GM21737 (cell line): ENCODE data around the gene ZNF853.
"Not testable (repeated sequence)": the region's sequence is repeated elsewhere in the genome, so short reads cannot be mapped to it uniquely, and the experiment has no call there.

Experiments
- ATAC-seq: cut with Tn5 transposase; IDR thresholded peaks from one replicate; pipeline ENCODE4 v1.9.1; 2021; ENCODE audit warnings: mild to moderate bottlenecking, moderate library complexity; ENCODE audit not compliant: unreplicated experiment

The ZNF853 gene

DNA sequence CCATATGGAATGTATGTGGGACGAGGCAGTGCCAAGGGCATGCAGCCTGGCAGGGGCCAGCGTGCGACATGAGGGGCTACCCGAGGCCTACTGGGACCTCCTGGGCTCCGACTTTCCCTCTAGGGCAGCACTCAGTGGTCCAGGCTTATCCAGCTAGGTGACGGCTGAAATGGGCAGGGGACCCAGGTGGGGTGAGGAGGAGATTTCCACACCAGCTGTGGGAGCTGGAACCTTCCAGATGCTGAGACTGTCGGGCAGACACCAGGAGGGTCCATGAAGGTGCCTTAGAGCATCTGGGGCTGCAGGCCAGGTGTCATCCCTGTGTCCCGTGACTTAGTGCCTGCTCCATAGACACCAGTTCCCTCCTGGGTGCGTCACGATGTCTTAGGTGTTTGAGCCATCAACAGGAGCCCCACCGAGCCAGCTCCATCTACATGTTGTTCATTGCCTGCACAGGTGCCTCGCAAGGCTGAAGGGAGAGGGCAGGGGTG is 35.2 kb downstream of the ZNF853 start:
- ATAC-seq, result no peak

DNA sequence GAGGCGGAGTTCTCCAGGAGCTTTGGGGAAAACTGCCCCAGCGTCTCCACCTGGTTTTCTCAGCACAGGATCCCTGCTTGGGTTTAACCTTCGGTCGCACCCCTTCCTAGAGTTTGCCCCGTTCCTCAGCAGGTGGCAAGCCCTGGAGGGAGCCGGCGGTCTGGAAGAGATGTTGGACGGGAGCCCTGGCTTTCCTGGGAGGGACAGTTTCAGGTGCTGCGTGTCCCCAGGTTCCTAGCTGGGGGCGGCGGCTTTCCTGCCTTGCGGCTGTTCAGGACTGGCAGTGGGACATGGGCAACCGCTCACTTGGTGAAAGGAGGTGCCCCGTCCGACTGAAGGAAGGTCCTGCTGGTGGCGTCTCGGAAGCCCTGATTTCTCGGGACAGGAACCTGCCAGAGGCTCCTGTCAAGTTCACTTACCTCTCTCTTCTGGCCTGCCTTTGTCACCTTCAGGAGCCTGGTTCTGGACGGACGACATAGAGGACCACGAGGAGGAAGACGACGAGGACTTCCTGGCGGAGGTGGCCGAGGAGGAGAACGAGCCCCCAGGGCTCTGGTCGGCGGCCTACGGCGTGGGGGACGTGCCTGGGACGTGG is 36.5 kb downstream of the ZNF853 start:
- no peak for ATAC-seq

DNA sequence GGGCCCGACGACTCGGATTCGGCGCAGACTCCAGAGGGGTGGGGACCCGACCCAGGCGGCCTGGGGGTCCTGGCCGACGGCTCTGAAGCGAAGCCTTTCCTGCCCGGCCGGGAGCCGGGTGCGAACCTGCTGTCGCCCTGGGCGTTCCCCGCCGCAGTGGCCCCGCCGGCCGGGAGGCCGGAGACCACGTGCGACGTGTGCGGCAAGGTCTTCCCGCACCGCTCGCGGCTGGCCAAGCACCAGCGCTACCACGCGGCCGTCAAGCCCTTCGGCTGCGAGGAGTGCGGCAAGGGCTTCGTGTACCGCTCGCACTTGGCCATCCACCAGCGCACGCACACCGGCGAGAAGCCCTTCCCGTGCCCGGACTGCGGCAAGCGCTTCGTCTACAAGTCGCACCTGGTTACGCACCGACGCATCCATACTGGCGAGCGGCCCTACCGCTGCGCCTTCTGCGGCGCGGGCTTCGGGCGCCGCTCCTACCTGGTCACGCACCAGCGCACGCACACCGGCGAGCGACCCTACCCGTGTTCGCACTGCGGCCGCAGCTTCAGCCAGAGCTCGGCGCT is 37.1 kb downstream of the ZNF853 start:
- no peak for ATAC-seq

DNA sequence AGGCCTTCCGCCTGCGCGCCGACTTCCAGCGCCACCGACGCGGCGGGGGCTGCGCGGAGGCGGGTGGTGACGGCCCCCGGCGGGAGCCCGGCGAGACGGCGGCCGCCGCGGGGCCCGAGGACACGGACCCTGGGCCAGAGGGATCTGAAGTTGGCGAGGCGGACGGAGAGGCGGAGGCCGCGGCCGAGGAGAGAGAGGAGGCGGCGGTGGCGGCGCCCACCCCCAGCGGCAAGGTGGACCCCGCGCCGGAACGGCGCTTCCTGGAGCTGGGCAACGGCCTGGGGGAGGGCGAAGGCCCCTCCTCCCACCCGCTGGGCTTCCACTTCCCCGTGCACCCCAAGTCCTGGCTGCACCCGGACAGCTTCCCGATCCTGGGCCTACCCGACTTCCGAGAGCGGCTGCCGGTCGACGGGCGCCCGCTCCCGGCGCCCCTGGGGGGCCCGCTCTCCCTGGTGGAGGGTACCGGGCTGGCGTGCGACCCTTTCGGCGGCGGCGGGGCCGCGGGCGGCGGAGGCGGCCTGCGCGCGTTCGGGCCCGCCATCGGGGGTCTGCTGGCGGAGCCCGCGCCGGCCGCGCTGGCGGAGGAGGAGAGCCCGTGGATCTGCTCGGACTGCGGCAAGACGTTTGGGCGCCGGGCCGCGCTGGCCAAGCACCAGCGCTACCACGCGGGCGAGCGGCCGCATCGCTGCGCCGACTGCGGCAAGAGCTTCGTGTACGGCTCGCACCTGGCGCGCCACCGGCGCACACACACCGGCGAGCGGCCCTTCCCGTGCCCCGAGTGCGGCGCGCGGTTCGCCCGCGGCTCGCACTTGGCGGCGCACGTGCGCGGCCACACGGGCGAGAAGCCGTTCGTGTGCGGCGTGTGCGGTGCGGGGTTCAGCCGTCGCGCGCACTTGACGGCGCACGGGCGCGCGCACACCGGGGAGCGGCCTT is 37.9 kb downstream of the ZNF853 start:
- no peak for ATAC-seq

DNA sequence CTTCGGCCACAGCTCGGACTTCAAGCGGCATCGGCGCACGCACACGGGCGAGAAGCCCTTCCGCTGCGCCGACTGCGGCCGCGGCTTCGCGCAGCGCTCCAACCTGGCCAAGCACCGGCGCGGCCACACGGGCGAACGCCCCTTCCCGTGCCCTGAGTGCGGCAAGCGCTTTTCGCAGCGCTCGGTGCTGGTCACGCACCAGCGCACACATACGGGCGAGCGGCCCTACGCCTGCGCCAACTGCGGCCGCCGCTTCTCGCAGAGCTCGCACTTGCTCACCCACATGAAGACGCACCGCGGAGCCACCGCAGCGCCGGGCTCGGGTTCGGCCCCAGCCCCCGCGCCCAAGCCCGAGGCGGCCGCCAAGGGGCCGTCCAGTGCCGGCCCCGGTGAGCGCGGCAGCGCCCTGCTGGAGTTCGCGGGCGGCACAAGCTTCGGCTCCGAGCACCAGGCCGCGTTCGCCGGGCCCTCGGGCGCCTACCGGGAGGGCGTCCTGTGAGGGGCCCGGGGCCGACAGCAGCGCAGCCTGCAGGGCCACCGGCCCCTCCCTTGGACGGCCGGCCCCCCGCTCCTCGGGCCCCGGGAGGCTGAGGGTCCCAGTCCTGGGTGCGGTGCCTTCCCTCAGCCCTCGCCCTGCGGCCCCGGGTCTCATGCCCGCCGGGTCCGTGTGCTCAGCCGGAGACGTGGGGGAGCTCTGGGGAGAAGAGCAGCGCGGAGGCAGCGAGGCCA is 38.9 kb downstream of the ZNF853 start:
- no peak for ATAC-seq

DNA sequence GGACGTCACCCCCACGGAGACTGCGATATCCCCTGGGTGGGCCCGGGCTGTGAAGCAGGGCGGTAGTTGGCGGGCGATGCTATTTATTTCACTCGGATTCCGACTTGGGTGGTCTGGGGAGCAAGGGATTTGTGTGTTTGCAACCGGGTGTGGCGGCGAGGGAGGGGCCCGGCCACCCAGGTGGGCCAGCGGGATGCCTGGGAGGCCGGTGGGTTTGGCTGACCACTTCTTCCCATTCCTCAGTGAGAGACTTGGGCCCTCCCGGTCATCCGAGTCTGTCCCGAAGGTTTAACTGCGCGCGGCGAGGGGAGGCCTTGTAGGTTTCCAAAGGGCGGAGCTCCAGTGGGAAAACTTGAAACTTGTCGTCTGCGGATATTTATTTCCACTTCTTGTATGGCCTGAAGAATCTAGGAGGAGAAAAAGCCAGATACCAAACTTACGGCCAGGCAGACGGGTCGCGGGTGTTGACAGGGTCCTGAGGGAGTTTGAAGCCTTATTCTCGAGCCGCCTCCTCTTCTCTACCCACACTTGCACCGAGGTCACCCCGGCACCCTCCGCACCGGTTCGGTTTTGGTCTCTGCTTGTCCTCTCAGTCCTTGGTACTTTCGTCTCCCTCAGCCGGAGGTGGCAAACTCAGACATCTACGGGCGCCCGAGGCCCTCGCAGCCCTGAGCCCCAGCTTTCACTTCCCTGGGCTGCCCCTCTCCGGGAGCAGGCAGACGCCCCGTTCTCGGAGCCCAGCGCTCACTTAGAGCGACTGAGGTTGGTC is 39.6 kb downstream of the ZNF853 start:
- ATAC-seq, result no peak

DNA sequence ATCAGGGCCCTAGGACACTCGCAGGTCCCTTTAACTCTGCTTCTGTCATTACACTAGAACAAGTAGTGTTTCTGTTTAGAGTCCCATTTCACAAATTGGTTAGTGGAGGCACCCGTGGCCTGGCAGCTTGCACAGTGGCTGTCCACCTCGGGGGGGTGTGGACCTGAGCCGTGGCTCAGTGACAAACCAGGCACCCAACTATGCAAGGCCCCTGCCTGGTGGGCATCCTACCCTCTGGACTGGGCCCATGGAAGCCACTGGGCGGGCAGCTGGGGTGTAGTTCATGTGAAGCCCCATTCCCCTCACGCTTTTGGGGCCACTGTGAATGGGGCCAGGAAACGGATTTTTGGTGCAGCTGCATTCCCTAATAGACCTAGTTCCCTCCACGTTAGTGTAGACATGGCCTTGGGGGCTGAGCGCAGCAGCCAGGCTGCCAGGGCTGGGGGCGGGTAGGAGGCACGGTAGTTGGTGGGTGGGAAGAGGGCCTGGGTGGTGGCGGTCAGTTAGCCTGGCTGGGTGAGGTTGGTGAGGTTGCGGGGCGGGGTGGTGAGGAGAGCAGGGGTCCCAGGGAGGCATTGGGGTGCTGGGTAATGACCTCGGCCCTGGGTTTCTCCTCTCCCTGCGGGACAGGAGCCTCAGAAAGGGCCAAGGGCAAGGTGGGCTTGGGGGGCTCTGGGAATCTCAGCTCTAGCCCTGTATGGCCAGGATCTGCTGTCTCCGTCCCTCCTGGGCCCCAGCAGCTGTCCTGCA is 40.4 kb downstream of the ZNF853 start:
- no peak for ATAC-seq

DNA sequence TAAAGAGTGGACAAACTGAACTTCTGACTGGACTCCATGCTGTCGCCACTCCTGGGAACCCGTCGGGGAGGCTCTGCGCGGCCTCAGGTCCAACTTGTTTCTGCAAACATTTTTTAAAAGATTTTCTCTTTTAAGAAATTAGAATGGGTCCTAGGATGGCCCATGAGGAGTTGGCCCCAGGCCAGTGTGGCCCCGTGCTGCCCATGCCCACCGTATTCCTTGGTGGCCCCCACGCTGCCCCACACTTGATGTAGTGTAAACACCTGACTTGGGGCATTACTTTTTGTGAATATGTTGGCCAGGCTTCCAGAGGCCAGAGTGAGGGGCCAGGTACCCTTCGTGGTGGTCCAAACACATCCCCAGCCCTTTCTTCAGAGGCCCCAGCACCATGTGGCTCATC is 41.0 kb downstream of the ZNF853 start:
- no peak for ATAC-seq

DNA sequence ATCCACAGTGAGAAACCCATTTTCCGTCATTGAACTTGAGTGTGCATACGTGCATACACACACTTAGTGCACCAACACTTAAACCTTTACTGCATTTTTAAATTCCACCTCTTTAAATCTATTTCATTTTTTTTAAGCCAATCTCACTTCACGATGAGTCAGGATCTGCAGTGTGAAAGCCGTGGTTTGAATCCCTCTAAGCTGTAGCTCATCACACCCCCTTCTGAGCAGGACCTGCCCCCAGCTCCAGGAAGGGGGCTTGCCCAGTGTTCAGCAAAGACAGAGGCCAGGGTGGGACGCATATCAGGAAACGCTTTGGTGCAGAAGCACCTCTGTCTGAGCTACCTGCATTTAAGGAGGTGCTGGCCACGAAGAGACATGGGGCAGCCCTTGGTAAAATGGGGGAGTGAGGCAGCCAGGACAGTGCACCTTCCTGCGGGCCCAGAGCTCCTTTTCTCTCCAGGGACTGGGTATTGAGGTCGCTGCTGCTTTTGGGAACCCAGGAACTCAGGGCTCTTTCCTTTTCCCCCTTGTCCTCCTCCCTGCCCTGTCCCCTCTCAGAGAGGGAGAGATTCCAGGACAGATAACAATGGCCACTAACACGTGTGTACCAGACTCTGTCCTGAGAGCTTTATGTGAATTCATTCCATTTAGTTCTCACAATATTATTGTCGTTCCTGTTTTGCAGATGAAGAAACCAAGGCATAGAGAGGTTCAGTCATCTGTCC is 43.4 kb downstream of the ZNF853 start:
- ATAC-seq, result no peak

DNA sequence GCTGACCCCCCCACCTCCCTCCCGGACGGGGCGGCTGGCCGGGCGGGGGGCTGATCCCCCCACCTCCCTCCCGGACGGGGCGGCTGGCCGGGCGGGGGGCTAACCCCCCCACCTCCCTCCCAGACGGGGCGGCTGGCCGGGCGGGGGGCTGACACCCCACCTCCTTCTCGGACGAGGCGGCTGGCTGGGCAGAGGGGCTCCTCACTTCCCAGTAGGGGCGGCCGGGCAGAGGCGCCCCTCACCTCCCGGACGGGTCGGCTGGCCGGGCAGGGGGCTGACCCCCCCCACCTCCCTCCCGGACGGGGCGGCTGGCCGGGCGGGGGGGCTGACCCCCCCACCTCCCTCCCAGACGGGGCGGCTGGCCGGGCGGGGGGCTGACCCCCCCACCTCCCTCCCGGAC is 55.4 kb downstream of the ZNF853 start:
- not testable (repeated sequence) for ATAC-seq
